Measurements from ENCODE around the gene BRD7.

GRCh38 chr16:50302472-50303005, 66.2 kb downstream of the BRD7 start:
- TF ChIP-seq CTCF (IDR thresholded peaks at IDR 0.05; ENCODE audit: low read depth, low read length), result no peak
- no peak for TF ChIP-seq EZH2phosphoT487 (IDR thresholded peaks at IDR 0.05; ENCODE audit: low read depth)
